C4-2B (cell line): ENCODE data around the gene BANK1.

Experiments
- CTCF ChIP-seq: fragments of 450-650 bp; conservative IDR thresholded peaks from 2 replicates; pipeline ENCODE4 v1.5.1; 2017; ENCODE audit warnings: mild to moderate bottlenecking
- ZFX ChIP-seq: fragments of 450-650 bp; IDR thresholded peaks from 2 replicates; pipeline ENCODE4 v1.6.1; 2017

GRCh38 chr4:101919373-101919977, 128.9 kb downstream of the BANK1 start:
- TF ChIP-seq CTCF (no peak), ZFX (no peak)
